ENCODE results near the gene SSTR4. TPM values are rescaled to one million over a fixed set of nuclear protein-coding genes. Genes with fewer than 3 reads are reported as not detected.
"Not testable (repeated sequence)": the region's sequence is repeated elsewhere in the genome, so short reads cannot be mapped to it uniquely, and the experiment has no call there.

SSTR4 gene
- polyA plus RNA-seq, 4 donors, result 0.16 TPM; not detected in 3

DNA sequence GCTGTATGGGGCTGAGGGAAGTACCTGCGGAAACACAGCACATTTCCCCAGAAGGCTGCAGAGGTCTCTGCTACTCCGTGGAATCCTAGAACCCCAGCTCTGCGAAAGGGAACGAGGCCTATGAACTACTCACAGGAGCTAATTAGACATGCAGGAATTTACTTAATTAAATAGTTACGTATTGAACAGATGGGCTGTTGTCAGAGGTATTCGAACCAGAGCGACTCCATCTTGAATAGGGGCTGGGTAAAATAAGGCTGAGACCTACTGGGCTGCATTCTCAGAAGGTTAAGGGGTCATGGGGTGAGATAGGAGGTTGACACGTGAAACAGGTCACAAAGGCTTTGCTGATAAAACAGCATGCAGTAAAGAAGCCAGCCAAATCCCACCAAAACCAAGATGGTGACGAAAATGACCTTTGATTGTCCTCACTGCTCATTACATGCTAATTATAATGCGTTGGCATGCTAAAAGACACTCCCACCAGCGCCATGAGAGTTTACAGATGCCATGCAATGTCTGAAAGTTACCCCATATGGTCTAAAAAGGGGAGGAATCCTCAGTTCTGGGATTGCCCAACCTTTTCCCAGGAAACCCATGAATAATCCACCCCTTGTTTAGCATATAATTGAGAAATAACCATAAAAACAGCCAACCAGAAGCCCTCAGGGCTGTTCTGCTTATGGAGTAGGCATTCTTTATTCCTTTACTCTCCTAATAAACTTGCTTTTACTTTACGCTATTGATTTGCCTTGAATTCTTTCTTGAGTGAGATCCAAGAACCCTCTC, 14.7 kb upstream of the SSTR4 start:
- FAIRE-seq, result no peak
- Histone ChIP-seq H3K27ac (ENCODE audit: low read depth in 1 of 3, low read length in 2 of 3) (no peak overlapping the region), H3K4me3 (ENCODE audit: low read depth in 1 of 3, low read length in 3 of 3) (no peak overlapping the region), H3K9me3 (ENCODE audit: control insufficient read depth in 2 of 2, insufficient read depth in 1 of 2, low read depth in 1 of 2, low read length in 1 of 2) (no peaks in the 10 kb centered on the region), H3K4me1 (ENCODE audit: control insufficient read depth in 3 of 3, insufficient read depth in 2 of 3, low read depth in 1 of 3, low read length in 2 of 3) (no peaks in the 10 kb centered on the region), H3K27me3 (ENCODE audit: control insufficient read depth in 3 of 3, insufficient read depth in 3 of 3, low read length in 3 of 3) (no peaks in the 10 kb centered on the region), H3K36me3 (ENCODE audit: control insufficient read depth in 3 of 3, insufficient read depth in 2 of 3, low read depth in 1 of 3, low read length in 3 of 3) (no peaks in the 10 kb centered on the region)
- no peak for DNase-seq
- WGBS, 3 donors, result 84 to 90% (median 88%) methylated on average over 12 of the region's 12 CpGs

DNA sequence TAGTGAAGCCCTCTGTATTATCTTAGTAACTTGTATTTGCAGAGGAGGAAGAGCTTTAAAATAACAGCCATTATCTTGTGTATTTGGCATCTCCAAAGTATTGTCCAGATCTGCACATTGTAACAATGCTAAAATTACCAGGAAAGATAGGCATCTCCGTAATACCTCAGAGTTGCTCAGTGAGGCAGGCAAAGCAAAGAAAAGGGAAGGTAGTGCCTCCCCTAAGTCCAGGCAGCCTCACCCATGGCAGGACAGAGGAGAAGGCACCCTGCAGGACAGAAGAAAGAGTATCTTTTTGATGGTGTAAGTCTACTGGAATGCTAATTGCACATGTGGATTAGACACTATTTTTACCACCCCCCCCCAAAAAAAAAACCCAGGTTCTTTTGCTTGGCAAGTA, 13.6 kb upstream of the SSTR4 start:
- H3K27me3 ChIP-seq (ENCODE audit: control insufficient read depth in 3 of 3, insufficient read depth in 3 of 3, low read length in 3 of 3), result no peaks in the 10 kb centered on the region
- 69 to 83% (median 78%) methylated on average over 1 of the region's 1 CpG for WGBS, 3 donors
- H3K4me1 ChIP-seq (ENCODE audit: control insufficient read depth in 3 of 3, insufficient read depth in 2 of 3, low read depth in 1 of 3, low read length in 2 of 3), result no peaks in the 10 kb centered on the region
- DNase-seq (no peak), FAIRE-seq (no peak)
- no peaks in the 10 kb centered on the region for H3K36me3 ChIP-seq (ENCODE audit: control insufficient read depth in 3 of 3, insufficient read depth in 2 of 3, low read depth in 1 of 3, low read length in 3 of 3)
- no peaks in the 10 kb centered on the region for H3K9me3 ChIP-seq (ENCODE audit: control insufficient read depth in 2 of 2, insufficient read depth in 1 of 2, low read depth in 1 of 2, low read length in 1 of 2)
- no peak overlapping the region for H3K27ac ChIP-seq (ENCODE audit: low read depth in 1 of 3, low read length in 2 of 3)
- H3K4me3 ChIP-seq (ENCODE audit: low read depth in 1 of 3, low read length in 3 of 3), result no peak overlapping the region

DNA sequence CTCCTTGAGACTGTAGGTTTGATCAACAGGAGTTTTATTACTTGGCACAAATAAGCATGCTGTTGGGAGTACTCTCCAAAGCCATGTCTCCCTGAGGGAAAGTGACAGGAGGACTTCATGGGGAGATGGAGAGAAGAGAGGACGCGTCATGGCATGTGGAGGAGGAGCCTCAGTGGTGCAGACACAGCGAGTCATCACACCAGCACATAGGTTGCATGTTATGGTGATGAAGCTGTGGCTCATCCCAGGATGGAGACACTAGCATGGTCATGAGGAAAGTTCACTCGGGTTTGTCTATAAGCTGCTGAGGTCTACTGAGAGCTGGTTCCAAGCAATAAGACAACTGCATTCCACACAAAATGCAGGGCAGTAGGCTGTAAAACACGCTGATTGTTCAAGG, 13.2 kb upstream of the SSTR4 start:
- Histone ChIP-seq H3K9me3 (ENCODE audit: control insufficient read depth in 2 of 2, insufficient read depth in 1 of 2, low read depth in 1 of 2, low read length in 1 of 2) (no peaks in the 10 kb centered on the region), H3K27ac (ENCODE audit: low read depth in 1 of 3, low read length in 2 of 3) (no peak overlapping the region), H3K4me1 (ENCODE audit: control insufficient read depth in 3 of 3, insufficient read depth in 2 of 3, low read depth in 1 of 3, low read length in 2 of 3) (no peaks in the 10 kb centered on the region), H3K36me3 (ENCODE audit: control insufficient read depth in 3 of 3, insufficient read depth in 2 of 3, low read depth in 1 of 3, low read length in 3 of 3) (no peaks in the 10 kb centered on the region), H3K4me3 (ENCODE audit: low read depth in 1 of 3, low read length in 3 of 3) (no peak overlapping the region), H3K27me3 (ENCODE audit: control insufficient read depth in 3 of 3, insufficient read depth in 3 of 3, low read length in 3 of 3) (no peaks in the 10 kb centered on the region)
- DNase-seq, result no peak
- no peak for FAIRE-seq
- 89 to 93% (median 93%) methylated on average over 5 of the region's 5 CpGs for WGBS, 3 donors

DNA sequence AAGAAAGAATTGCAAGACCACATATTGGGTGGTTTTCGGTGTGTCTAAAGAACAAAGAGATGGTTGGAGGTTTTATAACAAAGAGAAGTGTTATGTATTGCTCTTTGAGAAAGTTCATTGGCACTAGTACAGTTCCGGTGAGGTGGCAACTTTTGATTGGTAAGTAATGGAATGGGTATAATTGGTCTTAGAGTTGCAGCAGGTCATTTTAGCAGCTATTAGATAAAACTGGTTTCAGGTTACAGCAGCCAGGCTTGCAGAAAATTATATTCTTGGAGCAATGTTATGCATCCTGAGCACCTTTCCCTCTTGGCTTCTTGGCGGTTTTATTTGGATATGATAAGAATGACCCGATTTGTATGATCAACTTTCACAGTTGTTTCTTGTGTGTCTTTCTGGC, 12.3 kb upstream of the SSTR4 start:
- no peak for DNase-seq
- Histone ChIP-seq H3K9me3 (ENCODE audit: control insufficient read depth in 2 of 2, insufficient read depth in 1 of 2, low read depth in 1 of 2, low read length in 1 of 2) (no peaks in the 10 kb centered on the region), H3K36me3 (ENCODE audit: control insufficient read depth in 3 of 3, insufficient read depth in 2 of 3, low read depth in 1 of 3, low read length in 3 of 3) (no peaks in the 10 kb centered on the region), H3K4me1 (ENCODE audit: control insufficient read depth in 3 of 3, insufficient read depth in 2 of 3, low read depth in 1 of 3, low read length in 2 of 3) (no peaks in the 10 kb centered on the region), H3K27me3 (ENCODE audit: control insufficient read depth in 3 of 3, insufficient read depth in 3 of 3, low read length in 3 of 3) (no peaks in the 10 kb centered on the region), H3K27ac (ENCODE audit: low read depth in 1 of 3, low read length in 2 of 3) (no peak overlapping the region), H3K4me3 (ENCODE audit: low read depth in 1 of 3, low read length in 3 of 3) (no peak overlapping the region)
- WGBS, 3 donors, result 72 to 83% (median 80%) methylated on average over 4 of the region's 4 CpGs
- FAIRE-seq, result no peak

DNA sequence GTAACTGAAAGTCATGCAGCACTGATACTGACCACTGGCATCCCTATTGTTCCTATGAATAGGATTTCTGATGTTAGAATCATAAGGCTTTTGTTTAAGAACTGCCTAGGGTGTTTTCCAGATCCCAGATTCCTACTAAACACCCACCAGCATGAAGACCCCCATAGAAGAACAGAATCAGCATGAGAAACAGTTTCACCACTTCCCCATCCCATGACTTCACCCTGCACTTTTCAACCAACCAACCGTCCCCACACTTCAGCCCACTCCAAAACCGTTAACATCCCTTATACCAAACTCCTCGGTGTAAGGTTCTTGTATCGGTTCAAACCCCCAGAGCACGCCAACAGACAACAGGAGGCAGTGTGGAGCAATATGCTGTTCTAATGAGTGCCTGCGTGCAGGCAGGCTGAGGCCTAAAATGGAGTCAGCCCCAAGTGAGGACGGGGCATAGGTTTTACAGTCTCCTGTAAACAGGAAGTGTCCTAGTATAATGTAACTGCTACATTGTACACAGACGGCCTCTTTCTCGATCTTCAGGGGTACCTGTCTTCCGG, 11.4 kb upstream of the SSTR4 start:
- Histone ChIP-seq H3K36me3 (ENCODE audit: control insufficient read depth in 3 of 3, insufficient read depth in 2 of 3, low read depth in 1 of 3, low read length in 3 of 3) (no peaks in the 10 kb centered on the region), H3K4me3 (ENCODE audit: low read depth in 1 of 3, low read length in 3 of 3) (no peak overlapping the region), H3K9me3 (ENCODE audit: control insufficient read depth in 2 of 2, insufficient read depth in 1 of 2, low read depth in 1 of 2, low read length in 1 of 2) (no peaks in the 10 kb centered on the region), H3K27me3 (ENCODE audit: control insufficient read depth in 3 of 3, insufficient read depth in 3 of 3, low read length in 3 of 3) (no peaks in the 10 kb centered on the region), H3K27ac (ENCODE audit: low read depth in 1 of 3, low read length in 2 of 3) (no peak overlapping the region), H3K4me1 (ENCODE audit: control insufficient read depth in 3 of 3, insufficient read depth in 2 of 3, low read depth in 1 of 3, low read length in 2 of 3) (no peaks in the 10 kb centered on the region)
- 88 to 91% (median 89%) methylated on average over 10 of the region's 10 CpGs for WGBS, 3 donors
- FAIRE-seq (no peak), DNase-seq (no peak)

DNA sequence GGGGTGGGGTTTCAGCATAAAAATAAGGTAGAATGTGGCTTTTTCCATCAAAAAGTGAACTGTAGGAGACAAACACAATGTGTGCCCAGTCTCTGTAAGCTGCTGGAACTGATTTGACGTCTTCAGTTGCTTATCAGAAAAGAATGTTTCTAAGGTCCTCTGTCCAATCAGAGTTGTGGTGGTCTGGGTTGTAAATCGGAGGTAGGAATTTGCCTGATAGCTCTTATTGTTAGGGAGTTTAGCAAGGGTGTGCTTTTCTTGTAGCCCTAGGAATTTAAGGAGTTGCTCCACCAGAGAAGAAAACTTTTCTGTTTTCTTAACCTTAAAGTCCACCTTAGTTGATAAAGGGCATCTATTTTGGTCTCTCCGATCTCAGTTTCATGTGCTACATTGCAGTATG, 10.4 kb upstream of the SSTR4 start:
- FAIRE-seq, result no peak
- no peaks in the 10 kb centered on the region for H3K4me1 ChIP-seq (ENCODE audit: control insufficient read depth in 3 of 3, insufficient read depth in 2 of 3, low read depth in 1 of 3, low read length in 2 of 3)

DNA sequence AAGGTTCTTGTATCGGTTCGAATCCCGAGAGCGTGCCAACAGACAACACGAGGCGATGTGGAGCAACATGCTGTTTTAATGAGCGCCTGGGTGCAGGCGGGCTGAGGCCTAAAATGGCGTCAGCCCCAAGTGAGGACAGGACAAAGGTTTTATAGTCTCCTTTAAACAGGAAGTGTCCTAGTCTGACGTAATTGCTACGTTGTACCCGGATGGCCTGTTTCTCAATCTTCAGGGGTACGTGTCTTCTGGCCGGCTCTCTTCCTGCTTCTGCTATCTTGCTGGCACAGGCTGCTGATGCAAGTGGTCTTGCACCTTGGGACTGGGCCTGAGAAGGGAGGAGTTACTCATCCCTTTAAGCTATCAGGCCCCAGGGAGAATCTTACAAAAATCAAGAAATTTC, 9.6 kb upstream of the SSTR4 start:
- H3K4me3 ChIP-seq (ENCODE audit: low read depth in 1 of 3, low read length in 3 of 3); H3K36me3 ChIP-seq (ENCODE audit: control insufficient read depth in 3 of 3, insufficient read depth in 2 of 3, low read depth in 1 of 3, low read length in 3 of 3); H3K27me3 ChIP-seq (ENCODE audit: control insufficient read depth in 3 of 3, insufficient read depth in 3 of 3, low read length in 3 of 3); H3K27ac ChIP-seq (ENCODE audit: low read depth in 1 of 3, low read length in 2 of 3); FAIRE-seq; H3K9me3 ChIP-seq (ENCODE audit: control insufficient read depth in 2 of 2, insufficient read depth in 1 of 2, low read depth in 1 of 2, low read length in 1 of 2); H3K4me1 ChIP-seq (ENCODE audit: control insufficient read depth in 3 of 3, insufficient read depth in 2 of 3, low read depth in 1 of 3, low read length in 2 of 3); DNase-seq: not testable (repeated sequence)
- 87 to 90% (median 87%) methylated on average over 14 of the region's 14 CpGs for WGBS, 3 donors

More for the DNA sequence above, 10.4 kb upstream of the SSTR4 start:
- DNase-seq, result no peak
- 79 to 83% (median 81%) methylated on average over 3 of the region's 3 CpGs for WGBS, 3 donors
- H3K4me3 ChIP-seq (ENCODE audit: low read depth in 1 of 3, low read length in 3 of 3), result no peak overlapping the region
- no peaks in the 10 kb centered on the region for H3K9me3 ChIP-seq (ENCODE audit: control insufficient read depth in 2 of 2, insufficient read depth in 1 of 2, low read depth in 1 of 2, low read length in 1 of 2)
- H3K27me3 ChIP-seq (ENCODE audit: control insufficient read depth in 3 of 3, insufficient read depth in 3 of 3, low read length in 3 of 3), result no peaks in the 10 kb centered on the region
- H3K27ac ChIP-seq (ENCODE audit: low read depth in 1 of 3, low read length in 2 of 3), result no peak overlapping the region
- no peaks in the 10 kb centered on the region for H3K36me3 ChIP-seq (ENCODE audit: control insufficient read depth in 3 of 3, insufficient read depth in 2 of 3, low read depth in 1 of 3, low read length in 3 of 3)

DNA sequence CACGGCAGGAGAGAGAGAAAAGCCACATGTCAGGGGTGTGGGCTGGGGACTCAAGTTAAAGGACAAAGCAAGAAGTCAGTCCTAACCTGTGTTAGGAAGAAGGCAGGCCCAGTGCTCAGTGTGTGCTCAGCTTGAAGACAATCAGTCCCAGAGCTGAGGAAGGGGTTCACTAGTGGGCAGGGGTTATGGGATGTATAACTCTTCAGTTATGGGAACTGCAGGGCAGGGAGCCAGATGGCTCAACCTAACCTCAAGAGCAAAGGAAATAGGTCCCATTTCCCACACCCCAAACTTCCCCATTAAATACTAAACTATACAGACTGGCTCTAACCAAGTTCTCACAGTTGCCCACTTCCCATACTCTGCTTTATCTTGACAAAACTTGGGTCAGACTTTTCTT, 7.4 kb upstream of the SSTR4 start:
- Histone ChIP-seq H3K4me3 (ENCODE audit: low read depth in 1 of 3, low read length in 3 of 3) (no peak overlapping the region), H3K27ac (ENCODE audit: low read depth in 1 of 3, low read length in 2 of 3) (no peak overlapping the region), H3K9me3 (ENCODE audit: control insufficient read depth in 2 of 2, insufficient read depth in 1 of 2, low read depth in 1 of 2, low read length in 1 of 2) (no peaks in the 10 kb centered on the region), H3K4me1 (ENCODE audit: control insufficient read depth in 3 of 3, insufficient read depth in 2 of 3, low read depth in 1 of 3, low read length in 2 of 3) (no peaks in the 10 kb centered on the region), H3K27me3 (ENCODE audit: control insufficient read depth in 3 of 3, insufficient read depth in 3 of 3, low read length in 3 of 3) (peaks cover 0 to 3% (median 0%) of the 10 kb centered on the region in 3 donors), H3K36me3 (ENCODE audit: control insufficient read depth in 3 of 3, insufficient read depth in 2 of 3, low read depth in 1 of 3, low read length in 3 of 3) (no peaks in the 10 kb centered on the region)
- FAIRE-seq (no peak), DNase-seq (no peak)
- 54 to 88% (median 71%) methylated on average over 1 of the region's 1 CpG for whole genome bisulfite sequencing, 3 donors

DNA sequence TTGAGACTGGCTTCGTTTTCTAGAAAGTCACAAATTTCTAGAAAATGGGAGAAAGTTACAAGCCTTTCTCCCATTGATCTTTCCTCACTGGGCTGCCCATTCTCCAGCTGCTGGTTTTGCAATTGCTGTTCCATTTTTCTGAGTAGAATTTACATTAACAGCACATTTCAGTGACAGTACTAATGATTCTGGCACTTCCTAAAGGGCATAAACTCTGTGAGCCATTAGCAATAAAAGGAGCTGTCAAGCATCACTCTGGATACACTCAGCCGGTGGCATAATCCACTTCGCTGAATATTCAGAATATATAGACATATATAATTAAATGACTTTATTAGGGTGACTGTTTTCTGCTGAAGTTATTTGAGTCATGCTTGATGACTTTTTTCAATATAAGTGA, 6.7 kb upstream of the SSTR4 start:
- Histone ChIP-seq H3K36me3 (ENCODE audit: control insufficient read depth in 3 of 3, insufficient read depth in 2 of 3, low read depth in 1 of 3, low read length in 3 of 3) (no peaks in the 10 kb centered on the region), H3K9me3 (ENCODE audit: control insufficient read depth in 2 of 2, insufficient read depth in 1 of 2, low read depth in 1 of 2, low read length in 1 of 2) (no peaks in the 10 kb centered on the region), H3K27ac (ENCODE audit: low read depth in 1 of 3, low read length in 2 of 3) (no peak overlapping the region), H3K4me1 (ENCODE audit: control insufficient read depth in 3 of 3, insufficient read depth in 2 of 3, low read depth in 1 of 3, low read length in 2 of 3) (no peaks in the 10 kb centered on the region), H3K4me3 (ENCODE audit: low read depth in 1 of 3, low read length in 3 of 3) (no peak overlapping the region), H3K27me3 (ENCODE audit: control insufficient read depth in 3 of 3, insufficient read depth in 3 of 3, low read length in 3 of 3) (peaks cover 0 to 3% (median 0%) of the 10 kb centered on the region in 3 donors)
- FAIRE-seq, result no peak
- no peak for DNase-seq
- WGBS, 3 donors, result 70 to 83% (median 81%) methylated on average over 3 of the region's 3 CpGs

Measured in small intestine (tissue), 7 donors.